Naive thymus-derived CD8-positive, alpha-beta T cell (primary cell): ENCODE data around the gene OR5T1. TPM values are rescaled to one million over a fixed set of nuclear protein-coding genes. Genes with fewer than 3 reads are reported as not detected.

Source experiments
- ATAC-seq, 2 donors: fragments of 150-1000 bp; cut with Tn5 transposase in 1 of 2; sonication (Bioruptor Pico), chemical (Tn5 transposase) in 1 of 2; 1 replicate in 1 of 2; 2 replicates in 1 of 2; pipeline ENCODE4 v1.10.0; 2021; ENCODE audit warnings: mild to moderate bottlenecking in 2 of 2, moderate library complexity in 2 of 2
- POLR2A ChIA-PET: fragments of 350-600 bp; sonication (Branson Sonifier 250); formaldehyde crosslinking; loops from one replicate; lab custom pipeline; 2021; ENCODE audit warnings: antibody characterized with exemption; lab: Charles Lee
- DNase-seq, 10 donors: peaks; one replicate each; pipeline versions ENCODE4 v3.0.0 to v3.0.0-alpha.2; 2020 to 2022
- H3K27ac Mint-ChIP-seq, 10 donors: one replicate each; pipeline ENCODE4 v1.8.0; 2020 to 2022; ENCODE audit warnings: mild to moderate bottlenecking in 10 of 10, mixed read lengths in 10 of 10, moderate library complexity in 4 of 10, inconsistent platforms in 1 of 10
- H3K27me3 Mint-ChIP-seq, 5 donors: one replicate each; pipeline ENCODE4 v1.8.0; 2021 to 2022; ENCODE audit warnings: mixed read lengths in 5 of 5
- H3K36me3 Mint-ChIP-seq, 3 donors: one replicate each; pipeline ENCODE4 v1.8.0; 2020 to 2022; ENCODE audit warnings: mixed read lengths in 3 of 3, mild to moderate bottlenecking in 2 of 3, inconsistent platforms in 1 of 3
- H3K4me1 Mint-ChIP-seq, 4 donors: one replicate each; pipeline ENCODE4 v1.8.0; 2021 to 2022; ENCODE audit warnings: mixed read lengths in 4 of 4
- H3K4me3 Mint-ChIP-seq, 10 donors: one replicate each; pipeline ENCODE4 v1.8.0; 2020 to 2022; ENCODE audit warnings: mild to moderate bottlenecking in 10 of 10, mixed read lengths in 10 of 10, moderate library complexity in 6 of 10, inconsistent platforms in 1 of 10
- H3K9me3 Mint-ChIP-seq, 9 donors: one replicate each; pipeline ENCODE4 v1.8.0; 2020 to 2022; ENCODE audit warnings: mixed read lengths in 9 of 9, mild to moderate bottlenecking in 3 of 9, inconsistent platforms in 1 of 9, moderate library complexity in 1 of 9
- polyA plus RNA-seq, 3 donors: library from polyadenylated mRNA; unstranded; fragments of 300-500 nt; fragmentation: Illumina TruSeq; gene quantifications; one replicate each; pipeline ENCODE4 v1.2.3, GENCODE V29; 2021
- total RNA-seq, 8 experiments: library from RNA in 2 of 8; stranded (reverse) in 2 of 8; gene quantifications; one replicate each; pipeline ENCODE4 v1.2.3 and lab custom pipeline; 2021 to 2026

The OR5T1 gene
- not detected for total RNA-seq
- polyA plus RNA-seq, result not detected
- total RNA-seq (lab: John Stamatoyannopoulos, UW), result 0 reads per million in 6 experiments

DNA sequence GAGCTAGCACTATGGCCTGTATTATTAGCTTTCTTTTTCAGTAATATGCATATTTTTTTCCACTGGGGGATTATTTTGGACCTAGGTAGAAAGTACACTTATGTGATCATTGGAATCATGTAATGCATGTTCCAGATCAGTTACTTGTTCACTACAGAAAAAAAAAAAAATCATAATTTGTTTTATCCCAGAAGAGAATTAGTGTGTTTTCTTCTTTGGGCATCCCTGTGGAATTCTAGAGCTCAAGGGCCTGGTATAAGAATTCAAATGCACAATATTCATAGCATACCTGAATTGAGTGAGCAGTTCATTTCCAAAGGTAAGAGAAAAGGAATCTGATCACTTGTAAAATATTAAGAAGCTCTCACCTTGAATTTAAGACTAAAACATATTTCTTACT is at the start of gene OR5T1:
TSS of gene OR5T1 (plus strand) at position 301 of the 400 bp plus-strand sequence. CDS start 1,485 bp downstream, outside the sequence.
- Mint-ChIP-seq H3K36me3 (peaks cover 0 to 5% (median 0%) of the 10 kb centered on the region in 3 donors), H3K4me3 (no peak within 1 kb of the TSS), H3K27ac (no peak within 1 kb of the TSS), H3K9me3 (peaks cover 4 to 33% (median 14%) of the 10 kb centered on the region in 9 donors), H3K27me3 (no peaks in the 10 kb centered on the region), H3K4me1 (no peaks in the 10 kb centered on the region)
- ATAC-seq (no peak), DNase-seq (no peak)
- POLR2A ChIA-PET, result no interaction called here

GRCh38 chr11:56234155-56234554 is 39.8 kb upstream of the OR5T1 start, which contains the start of gene OR5T2:
TSS of gene OR5T2 (minus strand) at chr11:56234255. CDS start at chr11:56233062, 1,193 bp downstream.
- no peaks in the 10 kb centered on the region for H3K4me1 Mint-ChIP-seq
- peaks cover 8 to 33% (median 14%) of the 10 kb centered on the region in 9 donors for H3K9me3 Mint-ChIP-seq
- H3K27me3 Mint-ChIP-seq, result no peaks in the 10 kb centered on the region
- no peak within 1 kb of the TSS for H3K4me3 Mint-ChIP-seq
- POLR2A ChIA-PET, result no interaction called here
- no peak within 1 kb of the TSS for H3K27ac Mint-ChIP-seq
- H3K36me3 Mint-ChIP-seq, result no peaks in the 10 kb centered on the region
- no peak for DNase-seq
- ATAC-seq, result no peak

DNA sequence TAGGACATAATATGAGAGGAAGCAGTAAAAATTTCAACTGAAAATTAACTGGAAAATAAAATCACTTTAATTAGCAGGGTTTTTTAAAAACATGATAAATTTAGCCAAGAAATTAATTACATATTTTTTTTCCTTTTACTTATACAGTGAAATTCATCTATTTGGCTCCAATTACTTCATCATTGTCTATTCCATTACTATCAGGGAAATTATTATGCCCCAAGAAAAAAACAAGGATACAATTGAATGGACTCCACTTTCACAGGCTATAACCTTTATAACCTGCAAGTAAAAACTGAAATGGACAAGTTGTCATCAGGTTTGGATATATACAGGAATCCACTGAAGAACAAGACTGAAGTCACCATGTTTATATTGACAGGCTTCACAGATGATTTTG is 22.0 kb upstream of the OR5T1 start, which contains the start of gene OR5T3:
TSS of gene OR5T3 (plus strand) at position 301 of the 400 bp plus-strand sequence. CDS start at position 301, 0 bp downstream.
- Mint-ChIP-seq H3K4me3 (no peak within 1 kb of the TSS), H3K27me3 (no peaks in the 10 kb centered on the region), H3K4me1 (no peaks in the 10 kb centered on the region), H3K27ac (no peak within 1 kb of the TSS), H3K9me3 (peaks cover 0 to 22% (median 14%) of the 10 kb centered on the region in 9 donors), H3K36me3 (peaks cover 0 to 9% (median 0%) of the 10 kb centered on the region in 3 donors)
- DNase-seq, result no peak
- POLR2A ChIA-PET, result no interaction called here
- ATAC-seq, result no peak

- peaks cover 0 to 12% (median 0%) of the 10 kb centered on the region in 3 donors for H3K36me3 Mint-ChIP-seq
- H3K4me3 Mint-ChIP-seq, result no peak overlapping the region
- ATAC-seq (no peak), DNase-seq (no peak)
- H3K27me3 Mint-ChIP-seq, result no peaks in the 10 kb centered on the region
- H3K9me3 Mint-ChIP-seq, result peaks cover 5 to 36% (median 21%) of the 10 kb centered on the region in 9 donors
- no peak overlapping the region for H3K27ac Mint-ChIP-seq
- H3K4me1 Mint-ChIP-seq, result no peaks in the 10 kb centered on the region
- POLR2A ChIA-PET, result no interaction called here
Observed at GRCh38 chr11:56271092-56271491, 2.9 kb upstream of the OR5T1 start.

DNA sequence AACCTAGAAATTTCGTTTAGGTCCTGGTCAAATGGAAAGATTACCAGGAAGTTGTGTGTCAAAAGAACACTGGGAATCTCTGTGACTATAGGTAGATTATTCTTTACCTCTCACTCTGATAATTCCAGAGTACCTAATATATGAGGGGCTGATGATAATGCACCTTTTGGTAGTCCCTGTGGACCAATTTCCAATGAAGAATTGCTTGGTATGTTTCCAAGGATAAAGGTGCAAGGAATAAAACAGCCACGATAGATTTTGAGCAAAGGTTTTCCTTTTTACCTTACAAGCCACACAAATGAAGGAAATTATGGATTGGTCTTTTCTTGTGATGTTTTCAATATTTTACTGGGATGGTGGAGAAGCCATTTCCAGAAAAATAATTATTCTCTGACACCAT is 18.2 kb downstream of the OR5T1 start, which contains the start of gene OR8H1:
TSS of gene OR8H1 (minus strand) at position 101 of the 400 bp plus-strand sequence. CDS start 1,192 bp downstream, outside the sequence.
- POLR2A ChIA-PET, result no interaction called here
- peaks cover 3 to 34% (median 9%) of the 10 kb centered on the region in 9 donors for H3K9me3 Mint-ChIP-seq
- no peaks in the 10 kb centered on the region for H3K4me1 Mint-ChIP-seq
- ATAC-seq (no peak), DNase-seq (no peak)
- H3K36me3 Mint-ChIP-seq, result peaks cover 0 to 8% (median 0%) of the 10 kb centered on the region in 3 donors
- no peaks in the 10 kb centered on the region for H3K27me3 Mint-ChIP-seq
- H3K27ac Mint-ChIP-seq, result no peak within 1 kb of the TSS
- no peak within 1 kb of the TSS for H3K4me3 Mint-ChIP-seq

DNA sequence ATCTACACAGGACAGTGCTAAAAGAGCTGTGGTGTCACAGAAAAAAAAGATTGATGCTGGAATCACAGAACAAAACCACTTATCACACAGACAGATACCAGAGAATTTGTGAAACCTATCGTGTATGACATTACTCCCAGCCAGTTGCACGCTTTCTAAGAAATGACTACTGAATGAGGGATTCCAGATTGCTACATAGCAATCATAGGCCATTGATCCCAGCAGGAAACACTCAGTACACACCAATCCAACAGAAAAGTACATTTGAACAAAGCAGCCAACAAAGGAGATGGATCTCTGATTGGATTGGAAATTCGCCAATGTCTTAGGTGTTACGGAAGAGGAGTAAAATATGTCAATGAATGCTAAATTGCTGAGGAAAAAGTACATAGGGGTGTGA is 22.9 kb downstream of the OR5T1 start:
- Mint-ChIP-seq H3K4me3 (no peak overlapping the region), H3K27ac (no peak overlapping the region), H3K9me3 (peaks cover 2 to 33% (median 11%) of the 10 kb centered on the region in 9 donors), H3K4me1 (no peaks in the 10 kb centered on the region), H3K36me3 (peaks cover 0 to 8% (median 0%) of the 10 kb centered on the region in 3 donors), H3K27me3 (no peaks in the 10 kb centered on the region)
- ATAC-seq (no peak), DNase-seq (no peak)
- POLR2A ChIA-PET, result no interaction called here

GRCh38 chr11:56307836-56308235 is 33.9 kb downstream of the OR5T1 start:
- Mint-ChIP-seq H3K9me3 (peaks cover 12 to 56% (median 20%) of the 10 kb centered on the region in 9 donors), H3K36me3 (no peaks in the 10 kb centered on the region), H3K4me1 (no peaks in the 10 kb centered on the region), H3K27me3 (no peaks in the 10 kb centered on the region), H3K27ac (no peak overlapping the region), H3K4me3 (no peak overlapping the region)
- POLR2A ChIA-PET, result no interaction called here
- ATAC-seq, result no peak
- no peak for DNase-seq

GRCh38 chr11:56314844-56315243 is 40.9 kb downstream of the OR5T1 start, which contains the start of gene OR8K3:
TSS of gene OR8K3 (plus strand) at chr11:56315144. CDS start at chr11:56318307, 3,163 bp downstream.
- POLR2A ChIA-PET, result no interaction called here
- H3K4me3 Mint-ChIP-seq, result no peak within 1 kb of the TSS
- no peaks in the 10 kb centered on the region for H3K4me1 Mint-ChIP-seq
- no peaks in the 10 kb centered on the region for H3K27me3 Mint-ChIP-seq
- ATAC-seq, result no peak
- no peaks in the 10 kb centered on the region for H3K36me3 Mint-ChIP-seq
- H3K27ac Mint-ChIP-seq, result no peak within 1 kb of the TSS
- no peak for DNase-seq
- H3K9me3 Mint-ChIP-seq, result peaks cover 0 to 25% (median 15%) of the 10 kb centered on the region in 9 donors

Other genes starting within 250 kb of the OR5T1 start
- gene OR5AS1, start 246.5 kb upstream of the OR5T1 start, total RNA-seq, result not detected
- gene OR5AS1, start 246.5 kb upstream of the OR5T1 start, polyA plus RNA-seq, result not detected
- not detected for gene OR8I2, start 180.8 kb upstream of the OR5T1 start, total RNA-seq
- not detected for gene OR8I2, start 180.8 kb upstream of the OR5T1 start, polyA plus RNA-seq
- not detected for gene OR8H2, start 170.5 kb upstream of the OR5T1 start, total RNA-seq
- gene OR8H2, start 170.5 kb upstream of the OR5T1 start, polyA plus RNA-seq, result not detected
- not detected for gene OR8H3, start 151.8 kb upstream of the OR5T1 start, total RNA-seq
- gene OR8H3, start 151.8 kb upstream of the OR5T1 start, polyA plus RNA-seq, result not detected
- gene OR8J3, start 134.0 kb upstream of the OR5T1 start, total RNA-seq, result not detected
- gene OR8J3, start 134.0 kb upstream of the OR5T1 start, polyA plus RNA-seq, result not detected
- gene OR8K5, start 113.8 kb upstream of the OR5T1 start, total RNA-seq, result not detected
- not detected for gene OR8K5, start 113.8 kb upstream of the OR5T1 start, polyA plus RNA-seq
- not detected for gene OR5J2, start 97.5 kb upstream of the OR5T1 start, total RNA-seq
- not detected for gene OR5J2, start 97.5 kb upstream of the OR5T1 start, polyA plus RNA-seq
- gene OR5T2, start 39.9 kb upstream of the OR5T1 start, total RNA-seq, result not detected
- not detected for gene OR5T2, start 39.9 kb upstream of the OR5T1 start, polyA plus RNA-seq
- gene OR5T3, start 21.9 kb upstream of the OR5T1 start, total RNA-seq, result not detected
- not detected for gene OR5T3, start 21.9 kb upstream of the OR5T1 start, polyA plus RNA-seq
- gene OR8H1, start 18.1 kb downstream of the OR5T1 start, total RNA-seq, result not detected
- gene OR8H1, start 18.1 kb downstream of the OR5T1 start, polyA plus RNA-seq, result not detected
- not detected for gene OR8K3, start 41.0 kb downstream of the OR5T1 start, total RNA-seq
- gene OR8K3, start 41.0 kb downstream of the OR5T1 start, polyA plus RNA-seq, result not detected
- not detected for gene OR8K1, start 71.9 kb downstream of the OR5T1 start, total RNA-seq
- not detected for gene OR8K1, start 71.9 kb downstream of the OR5T1 start, polyA plus RNA-seq
- not detected for gene OR8J1, start 80.1 kb downstream of the OR5T1 start, total RNA-seq
- not detected for gene OR8J1, start 80.1 kb downstream of the OR5T1 start, polyA plus RNA-seq
- not detected for gene OR8U1, start 101.5 kb downstream of the OR5T1 start, total RNA-seq
- not detected for gene OR8U1, start 101.5 kb downstream of the OR5T1 start, polyA plus RNA-seq
- gene OR5AL1, start 138.5 kb downstream of the OR5T1 start, total RNA-seq, result not detected
- not detected for gene OR5AL1, start 138.5 kb downstream of the OR5T1 start, polyA plus RNA-seq
- gene OR5M3, start 199.2 kb downstream of the OR5T1 start, total RNA-seq, result not detected
- gene OR5M3, start 199.2 kb downstream of the OR5T1 start, polyA plus RNA-seq, result not detected
- not detected for gene OR5M8, start 217.2 kb downstream of the OR5T1 start, total RNA-seq
- gene OR5M8, start 217.2 kb downstream of the OR5T1 start, polyA plus RNA-seq, result not detected